Keratinocyte (primary cell): ENCODE measurements around the gene CDKN2D. TPM values are rescaled to one million over a fixed set of nuclear protein-coding genes. Genes with fewer than 3 reads are reported as not detected.
A peak's percentile ranks its signal among the peaks of the same experiment; 100 is the strongest.

Experiments used
- DNase-seq: peaks from one replicate; pipeline ENCODE4 v3.0.0-alpha.2; 2011; ENCODE audit warnings: low read depth, missing footprints, low spot score
- FAIRE-seq: peaks from 2 replicates; lab custom pipeline; 2011; peaks lifted over from hg19 to GRCh38; lab: Jason Lieb, UNC
- H2AFZ ChIP-seq: 2 replicates; pipeline ENCODE4 v1.6.0; 2012; ENCODE audit warnings: low read length, control low read depth, inconsistent platforms; ENCODE audit not compliant: control insufficient read depth
- H3K27ac ChIP-seq: 2 replicates; pipeline ENCODE4 v1.5.1; 2011; ENCODE audit warnings: low read length; ENCODE audit not compliant: control insufficient read depth, insufficient read depth
- H3K27me3 ChIP-seq: 3 replicates; pipeline ENCODE4 v1.6.0; 2011; ENCODE audit warnings: low read length; ENCODE audit not compliant: control insufficient read depth, insufficient read depth; ENCODE audit errors: extremely low read depth
- H3K36me3 ChIP-seq, 2 experiments: 2 replicates in 1 of 2; 3 replicates in 1 of 2; pipeline ENCODE4 v1.5.1; 2011; ENCODE audit warnings: low read length in 2 of 2, mild to moderate bottlenecking in 1 of 2; ENCODE audit not compliant: control insufficient read depth in 2 of 2, insufficient read depth in 2 of 2; ENCODE audit errors: extremely low read depth in 1 of 2
- H3K4me1 ChIP-seq: 3 replicates; pipeline ENCODE4 v1.5.1; 2011; ENCODE audit warnings: low read length; ENCODE audit not compliant: control insufficient read depth, insufficient read depth; ENCODE audit errors: extremely low read depth
- H3K4me2 ChIP-seq: 3 replicates; pipeline ENCODE4 v1.6.0; 2011; ENCODE audit warnings: low read depth, low read length; ENCODE audit not compliant: control insufficient read depth, insufficient read depth; ENCODE audit errors: extremely low read depth
- H3K4me3 ChIP-seq, 3 experiments: fragments of 200-600 bp in 1 of 3; sonication (generic) in 1 of 3; 2 replicates in 2 of 3; 3 replicates in 1 of 3; pipeline ENCODE4 v1.5.1; 2011 to 2016; ENCODE audit warnings: low read length in 3 of 3, mild to moderate bottlenecking in 3 of 3, control low read depth in 2 of 3, inconsistent platforms in 1 of 3, low read depth in 1 of 3, mixed read lengths in 1 of 3, mixed run types in 1 of 3, moderate library complexity in 1 of 3; ENCODE audit not compliant: control insufficient read depth in 2 of 3, insufficient read depth in 2 of 3; ENCODE audit errors: extremely low read depth in 1 of 3
- H3K79me2 ChIP-seq: 2 replicates; pipeline ENCODE4 v1.6.0; 2012; ENCODE audit warnings: low read length; ENCODE audit not compliant: control insufficient read depth, insufficient read depth
- H3K9ac ChIP-seq: 3 replicates; pipeline ENCODE4 v1.6.0; 2011; ENCODE audit warnings: low read length; ENCODE audit not compliant: control insufficient read depth, insufficient read depth; ENCODE audit errors: extremely low read depth
- H3K9me1 ChIP-seq: 3 replicates; pipeline ENCODE4 v1.6.0; 2011; ENCODE audit warnings: low read length; ENCODE audit not compliant: control insufficient read depth, insufficient read depth; ENCODE audit errors: extremely low read depth
- H3K9me3 ChIP-seq: 2 replicates; pipeline ENCODE4 v1.5.1; 2012; ENCODE audit warnings: low read depth, low read length; ENCODE audit not compliant: control insufficient read depth
- H4K20me1 ChIP-seq: 3 replicates; pipeline ENCODE4 v1.6.0; 2011; ENCODE audit warnings: low read length; ENCODE audit not compliant: control insufficient read depth, insufficient read depth; ENCODE audit errors: extremely low read depth
- EZH2 ChIP-seq: IDR thresholded peaks from one replicate; pipeline ENCODE4 v1.6.1; 2012; ENCODE audit warnings: inconsistent platforms, mild to moderate bottlenecking, low read length, moderate library complexity
- dilution Hi-C: fragments of 300-500 bp; cut with MboI; formaldehyde crosslinking; loops from one replicate; pipeline ENCODE4 v1.7.0; 2020; ENCODE audit warnings: low sequenced_read_pairs; ENCODE audit not compliant: extremely low pct_ligation_motif_present
- polyA plus RNA-seq, 5 experiments: library from polyadenylated mRNA; depleted of rRNA in 3 of 5; stranded (reverse) in 3 of 5; stranded (forward) in 1 of 5; unstranded in 1 of 5; fragments of >200 nt; gene quantifications; 1 replicate in 1 of 5; 2 replicates in 3 of 5; 3 replicates in 1 of 5; pipeline versions ENCODE4 v1.2.1 to v1.2.3, GENCODE V29; 2011 to 2012; ENCODE audit warnings: missing spikeins in 2 of 5, low read depth in 1 of 5, low replicate concordance in 1 of 5
- TF ChIP-seq, protein P1 (sequence below), 3 experiments: IDR thresholded peaks in 1 of 3; conservative IDR thresholded peaks in 1 of 3; optimal IDR thresholded peaks in 1 of 3; 2 replicates in 2 of 3; 3 replicates in 1 of 3; pipeline versions ENCODE3 to v1.5.1; 2011; ENCODE audit warnings: low read length in 3 of 3, mild to moderate bottlenecking in 3 of 3, moderate library complexity in 2 of 3, control low read depth in 1 of 3, inconsistent platforms in 1 of 3; ENCODE audit not compliant: insufficient read depth in 2 of 3; ENCODE audit errors: extremely low read depth in 1 of 3

Gene CDKN2D
- polyA plus RNA-seq, 1 donor (not counting 4 experiments of a cell fraction or from before 2014, with no cell fraction given), result 3.9 TPM

- dilution Hi-C loops, result no loop called here
- peak within 1 kb of the TSS; percentile 64 for H3K27ac ChIP-seq
- H3K9ac ChIP-seq, result peak within 1 kb of the TSS; percentile 83
- peaks cover 18% of the 10 kb centered on the region for H3K79me2 ChIP-seq
- H3K9me1 ChIP-seq, result no peaks in the 10 kb centered on the region
- FAIRE-seq (no peak), DNase-seq (peak; percentile 88)
- peak within 1 kb of the TSS; percentile 78 for H2AFZ ChIP-seq
- peaks cover 7 to 10% of the 10 kb centered on the region in 2 experiments for H3K36me3 ChIP-seq
- TF ChIP-seq EZH2, result no peak
- TF ChIP-seq, protein P1, sequence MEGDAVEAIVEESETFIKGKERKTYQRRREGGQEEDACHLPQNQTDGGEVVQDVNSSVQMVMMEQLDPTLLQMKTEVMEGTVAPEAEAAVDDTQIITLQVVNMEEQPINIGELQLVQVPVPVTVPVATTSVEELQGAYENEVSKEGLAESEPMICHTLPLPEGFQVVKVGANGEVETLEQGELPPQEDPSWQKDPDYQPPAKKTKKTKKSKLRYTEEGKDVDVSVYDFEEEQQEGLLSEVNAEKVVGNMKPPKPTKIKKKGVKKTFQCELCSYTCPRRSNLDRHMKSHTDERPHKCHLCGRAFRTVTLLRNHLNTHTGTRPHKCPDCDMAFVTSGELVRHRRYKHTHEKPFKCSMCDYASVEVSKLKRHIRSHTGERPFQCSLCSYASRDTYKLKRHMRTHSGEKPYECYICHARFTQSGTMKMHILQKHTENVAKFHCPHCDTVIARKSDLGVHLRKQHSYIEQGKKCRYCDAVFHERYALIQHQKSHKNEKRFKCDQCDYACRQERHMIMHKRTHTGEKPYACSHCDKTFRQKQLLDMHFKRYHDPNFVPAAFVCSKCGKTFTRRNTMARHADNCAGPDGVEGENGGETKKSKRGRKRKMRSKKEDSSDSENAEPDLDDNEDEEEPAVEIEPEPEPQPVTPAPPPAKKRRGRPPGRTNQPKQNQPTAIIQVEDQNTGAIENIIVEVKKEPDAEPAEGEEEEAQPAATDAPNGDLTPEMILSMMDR (optimal IDR thresholded peaks at IDR 0.05 in 1 of 3, IDR thresholded peaks at IDR 0.05 in 1 of 3, conservative IDR thresholded peaks at IDR 0.05 in 1 of 3; ENCODE audit: extremely low read depth in 1 of 3, insufficient read depth in 2 of 3, low read length in 3 of 3), result peak; percentile 13 to 54 (median 18)
- no peaks in the 10 kb centered on the region for H3K27me3 ChIP-seq
- H3K9me3 ChIP-seq, result no peaks in the 10 kb centered on the region
- H3K4me3 ChIP-seq, result peak within 1 kb of the TSS; percentile 81 to 98 (median 88)
- no peaks in the 10 kb centered on the region for H4K20me1 ChIP-seq
- peaks cover 31% of the 10 kb centered on the region for H3K4me1 ChIP-seq
- H3K4me2 ChIP-seq, result peak within 1 kb of the TSS; percentile 84
Measured at GRCh38 chr19:10565567-10566407, 3.0 kb downstream of the CDKN2D start, which contains the start of gene KRI1. KRI1 (minus strand) TSS chr19:10566010; CDS start chr19:10565999, 11 bp downstream.

DNA sequence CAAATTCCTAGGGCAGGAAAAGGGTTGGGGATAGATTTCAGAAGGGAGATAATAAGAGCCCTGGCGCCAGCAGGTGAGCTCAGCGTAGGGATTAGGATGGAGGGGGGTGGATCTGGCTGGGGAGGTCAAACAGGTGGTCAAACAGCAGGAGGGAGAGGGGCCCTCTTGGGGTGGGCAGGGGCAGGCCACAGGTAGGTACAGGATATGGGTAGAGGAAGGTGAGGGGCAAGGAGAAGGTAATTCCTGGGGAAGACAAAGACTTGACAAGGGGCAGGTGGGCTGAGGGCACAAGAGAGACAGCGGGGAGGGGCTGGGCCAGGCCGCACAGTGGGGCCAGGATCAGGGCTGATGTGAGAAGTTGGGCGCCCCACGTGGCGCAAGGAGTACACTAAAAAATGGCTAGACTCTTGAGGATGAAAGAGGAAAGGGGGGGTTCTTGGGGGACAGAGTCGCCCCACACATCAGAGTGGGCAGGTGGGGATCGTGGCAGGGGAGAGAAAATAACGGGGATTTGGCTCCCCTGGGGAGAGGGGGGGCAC, 3.7 kb downstream of the CDKN2D start:
- Histone ChIP-seq H3K79me2 (peaks cover 18% of the 10 kb centered on the region), H3K36me3 (peaks cover 9 to 15% of the 10 kb centered on the region in 2 experiments), H3K9me3 (no peaks in the 10 kb centered on the region), H3K9ac (peak overlapping the region; percentile 83), H3K4me2 (peak overlapping the region; percentile 84), H3K4me1 (peaks cover 31% of the 10 kb centered on the region), H3K27me3 (no peaks in the 10 kb centered on the region), H3K4me3 (peak overlapping the region; percentile 81 to 98 (median 88)), H3K27ac (peak overlapping the region; percentile 64), H2AFZ (peak overlapping the region; percentile 78), H3K9me1 (no peaks in the 10 kb centered on the region), H4K20me1 (no peaks in the 10 kb centered on the region)
- FAIRE-seq, result no peak
- no peak for DNase-seq
- dilution Hi-C loops, result no loop called here
- TF ChIP-seq, protein P1 (optimal IDR thresholded peaks at IDR 0.05 in 1 of 3, IDR thresholded peaks at IDR 0.05 in 1 of 3, conservative IDR thresholded peaks at IDR 0.05 in 1 of 3; ENCODE audit: extremely low read depth in 1 of 3, insufficient read depth in 2 of 3, low read length in 3 of 3), result peak; percentile 25 to 53 (median 38)
- no peak for TF ChIP-seq EZH2
